C4-2B (cell line): ENCODE measurements around the gene GPR26.

ENCODE experiments used
- ZFX ChIP-seq: fragments of 450-650 bp; IDR thresholded peaks from 2 replicates; pipeline ENCODE4 v1.6.1; 2017
- TF ChIP-seq, protein P1 (sequence below): fragments of 450-650 bp; conservative IDR thresholded peaks from 2 replicates; pipeline ENCODE4 v1.5.1; 2017; ENCODE audit warnings: mild to moderate bottlenecking

DNA sequence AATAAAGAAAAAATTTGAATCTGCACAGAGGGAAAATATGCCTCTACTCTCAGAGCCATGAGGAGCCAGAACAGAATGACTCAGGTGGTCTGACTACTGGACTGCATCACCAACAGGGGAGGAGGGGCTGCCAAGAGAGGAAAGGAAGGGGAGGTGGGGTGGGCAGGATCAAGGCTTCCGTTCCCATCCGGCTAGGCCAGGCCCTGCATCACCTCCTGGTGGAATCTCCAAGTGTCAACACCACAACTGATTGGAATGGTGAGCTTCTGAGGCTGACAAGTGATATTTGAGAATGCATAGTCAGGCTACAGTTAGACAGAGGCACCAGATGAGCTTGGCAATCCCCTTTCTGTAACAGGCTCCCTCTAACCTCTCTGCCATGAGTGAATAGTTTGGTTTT, 10.4 kb upstream of the GPR26 start:
- TF ChIP-seq, protein P1, sequence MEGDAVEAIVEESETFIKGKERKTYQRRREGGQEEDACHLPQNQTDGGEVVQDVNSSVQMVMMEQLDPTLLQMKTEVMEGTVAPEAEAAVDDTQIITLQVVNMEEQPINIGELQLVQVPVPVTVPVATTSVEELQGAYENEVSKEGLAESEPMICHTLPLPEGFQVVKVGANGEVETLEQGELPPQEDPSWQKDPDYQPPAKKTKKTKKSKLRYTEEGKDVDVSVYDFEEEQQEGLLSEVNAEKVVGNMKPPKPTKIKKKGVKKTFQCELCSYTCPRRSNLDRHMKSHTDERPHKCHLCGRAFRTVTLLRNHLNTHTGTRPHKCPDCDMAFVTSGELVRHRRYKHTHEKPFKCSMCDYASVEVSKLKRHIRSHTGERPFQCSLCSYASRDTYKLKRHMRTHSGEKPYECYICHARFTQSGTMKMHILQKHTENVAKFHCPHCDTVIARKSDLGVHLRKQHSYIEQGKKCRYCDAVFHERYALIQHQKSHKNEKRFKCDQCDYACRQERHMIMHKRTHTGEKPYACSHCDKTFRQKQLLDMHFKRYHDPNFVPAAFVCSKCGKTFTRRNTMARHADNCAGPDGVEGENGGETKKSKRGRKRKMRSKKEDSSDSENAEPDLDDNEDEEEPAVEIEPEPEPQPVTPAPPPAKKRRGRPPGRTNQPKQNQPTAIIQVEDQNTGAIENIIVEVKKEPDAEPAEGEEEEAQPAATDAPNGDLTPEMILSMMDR: no peak
- no peak for TF ChIP-seq ZFX
